Panc1 (cell line): Measurements from ENCODE around the gene SLC6A12. TPM values are rescaled to one million over a fixed set of nuclear protein-coding genes. Genes with fewer than 3 reads are reported as not detected.

Experiments used
- ATAC-seq: fragments of 200-7000 bp; cut with Tn5 transposase; 2 replicates; pipeline ENCODE4 v1.9.1; 2020; ENCODE audit warnings: mild to moderate bottlenecking, moderate library complexity
- BruUV-seq: library from RNA; stranded (reverse); fragments of 400-500 nt; replicated peaks from 2 replicates; lab custom pipeline; 2021; lab: Mats Ljungman, UMichigan
- CTCF ChIA-PET: fragments of 300-600 bp; sonication (Branson Sonifier 250); formaldehyde crosslinking; loops from one replicate; lab custom pipeline; 2022; ENCODE audit warnings: antibody characterized with exemption; lab: Charles Lee
- POLR2A ChIA-PET: fragments of 300-600 bp; sonication (Branson Sonifier 250); formaldehyde crosslinking; loops from one replicate; lab custom pipeline; 2022; ENCODE audit warnings: antibody characterized with exemption; lab: Charles Lee
- DNase-seq: peaks from one replicate; pipeline ENCODE4 v3.0.0-alpha.2; 2010; ENCODE audit warnings: low read depth, low spot score
- H3K27ac ChIP-seq: 2 replicates; pipeline ENCODE4 v1.5.1; 2011; ENCODE audit warnings: mild to moderate bottlenecking, low read length, inconsistent platforms
- H3K27me3 ChIP-seq: fragments of 200-500 bp; sonication (Bioruptor generic); 2 replicates; pipeline ENCODE4 v1.6.0; 2014; ENCODE audit warnings: low read length, inconsistent platforms; ENCODE audit not compliant: control insufficient read depth, insufficient read depth
- H3K36me3 ChIP-seq: fragments of 200-500 bp; sonication (Bioruptor generic); 2 replicates; pipeline ENCODE4 v1.5.1; 2014; ENCODE audit warnings: inconsistent platforms, mild to moderate bottlenecking, low read length, moderate library complexity; ENCODE audit not compliant: control insufficient read depth, insufficient read depth
- H3K4me1 ChIP-seq: 2 replicates; pipeline ENCODE4 v1.5.1; 2011; ENCODE audit warnings: inconsistent platforms, mild to moderate bottlenecking, low read length, moderate library complexity; ENCODE audit not compliant: control insufficient read depth, insufficient read depth
- H3K4me3 ChIP-seq, 2 experiments: 2 replicates each; pipeline ENCODE4 v1.5.1; 2011 to 2012; ENCODE audit warnings: low read depth in 2 of 2, low read length in 2 of 2, mild to moderate bottlenecking in 2 of 2, inconsistent platforms in 1 of 2, moderate library complexity in 1 of 2
- H3K9me3 ChIP-seq: fragments of 200-500 bp; sonication (Bioruptor generic); 2 replicates; pipeline ENCODE4 v1.5.1; 2014; ENCODE audit warnings: low read depth, mild to moderate bottlenecking, inconsistent platforms, low read length, moderate library complexity; ENCODE audit not compliant: control insufficient read depth, insufficient read depth
- POLR2AphosphoS5 ChIP-seq: IDR thresholded peaks from 2 replicates; pipeline ENCODE4 v1.6.1; 2012; ENCODE audit warnings: mild to moderate bottlenecking, low read depth, low read length, moderate library complexity
- REST ChIP-seq, 2 experiments: IDR thresholded peaks; 2 replicates each; pipeline ENCODE4 v1.6.1; 2011 to 2012; ENCODE audit warnings: low read depth in 2 of 2, control low read depth in 1 of 2, low read length in 1 of 2, mild to moderate bottlenecking in 1 of 2, moderate library complexity in 1 of 2; ENCODE audit not compliant: insufficient read depth in 1 of 2
- SIN3A ChIP-seq: IDR thresholded peaks from 2 replicates; pipeline ENCODE4 v1.6.1; 2012; ENCODE audit warnings: low read depth, mild to moderate bottlenecking, low read length, moderate library complexity, borderline replicate concordance; ENCODE audit not compliant: insufficient read depth
- TCF7L2 ChIP-seq: IDR thresholded peaks from 2 replicates; pipeline ENCODE4 v1.6.1; 2011; ENCODE audit warnings: mild to moderate bottlenecking, low read depth, low read length, inconsistent platforms
- in situ Hi-C: cut with HindIII; loops from 2 replicates; pipeline ENCODE4 v1.10.0; 2016; ENCODE audit warnings: low sequenced_read_pairs, low pct_unique_long_range_greater_than_20kb
- intact Hi-C: fragments of 100-400 bp; cut with micrococcal nuclease; formaldehyde crosslinking; loops from one replicate; pipeline ENCODE4 v1.10.0; 2022; ENCODE audit not compliant: unreplicated experiment
- total RNA-seq: library from RNA; stranded (reverse); gene quantifications from one replicate; pipeline ENCODE4 v1.2.1, GENCODE V29; 2021; ENCODE audit not compliant: unreplicated experiment
- TF ChIP-seq, protein P1 (sequence below): fragments of 450-650 bp; IDR thresholded peaks from 2 replicates; pipeline ENCODE4 v1.5.1; 2017; ENCODE audit warnings: mild to moderate bottlenecking

The SLC6A12 gene
- total RNA-seq, 1 experiment from 2014 or later = 1.0 TPM

DNA sequence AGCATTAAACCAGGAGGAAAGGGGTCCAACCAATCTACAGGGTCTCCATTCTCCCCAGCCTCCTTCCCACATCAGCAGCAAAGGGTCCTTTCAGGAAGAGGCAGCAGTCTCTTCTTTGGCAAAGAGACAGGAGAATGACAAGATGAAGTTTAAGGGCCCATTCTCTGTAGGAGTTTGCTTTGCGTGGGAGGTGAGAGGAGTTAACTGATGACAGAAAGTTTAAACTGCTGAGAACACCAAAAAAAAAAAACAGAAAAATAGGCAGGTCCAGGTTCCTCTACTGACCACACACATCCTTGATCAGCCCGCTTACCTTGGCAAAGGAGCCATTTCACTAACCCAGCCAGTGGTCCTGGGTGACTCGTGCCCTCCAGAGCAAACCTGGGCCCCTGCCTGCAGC, 43.0 kb upstream of the SLC6A12 start:
- ChIA-PET POLR2A (no interaction called here), CTCF (no interaction called here)
- BruUV-seq = no TSS peak
- Histone ChIP-seq H3K4me1 (no peaks in the 10 kb centered on the region), H3K27me3 (peaks cover 4% of the 10 kb centered on the region), H3K4me3 (no peak overlapping the region), H3K36me3 (no peaks in the 10 kb centered on the region), H3K9me3 (no peaks in the 10 kb centered on the region), H3K27ac (no peak overlapping the region)
- in situ Hi-C loops (no loop called here), intact Hi-C loops (no loop called here)
- TF ChIP-seq TCF7L2 (no peak), SIN3A (no peak), REST (IDR thresholded peaks at IDR 0.05; ENCODE audit: insufficient read depth in 1 of 2, low read depth in 2 of 2, low read length in 1 of 2) (no peak), POLR2AphosphoS5 (no peak)
- TF ChIP-seq, protein P1, sequence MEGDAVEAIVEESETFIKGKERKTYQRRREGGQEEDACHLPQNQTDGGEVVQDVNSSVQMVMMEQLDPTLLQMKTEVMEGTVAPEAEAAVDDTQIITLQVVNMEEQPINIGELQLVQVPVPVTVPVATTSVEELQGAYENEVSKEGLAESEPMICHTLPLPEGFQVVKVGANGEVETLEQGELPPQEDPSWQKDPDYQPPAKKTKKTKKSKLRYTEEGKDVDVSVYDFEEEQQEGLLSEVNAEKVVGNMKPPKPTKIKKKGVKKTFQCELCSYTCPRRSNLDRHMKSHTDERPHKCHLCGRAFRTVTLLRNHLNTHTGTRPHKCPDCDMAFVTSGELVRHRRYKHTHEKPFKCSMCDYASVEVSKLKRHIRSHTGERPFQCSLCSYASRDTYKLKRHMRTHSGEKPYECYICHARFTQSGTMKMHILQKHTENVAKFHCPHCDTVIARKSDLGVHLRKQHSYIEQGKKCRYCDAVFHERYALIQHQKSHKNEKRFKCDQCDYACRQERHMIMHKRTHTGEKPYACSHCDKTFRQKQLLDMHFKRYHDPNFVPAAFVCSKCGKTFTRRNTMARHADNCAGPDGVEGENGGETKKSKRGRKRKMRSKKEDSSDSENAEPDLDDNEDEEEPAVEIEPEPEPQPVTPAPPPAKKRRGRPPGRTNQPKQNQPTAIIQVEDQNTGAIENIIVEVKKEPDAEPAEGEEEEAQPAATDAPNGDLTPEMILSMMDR = no peak
- ATAC-seq (no peak), DNase-seq (no peak)

- Histone ChIP-seq H3K9me3 (no peaks in the 10 kb centered on the region), H3K4me1 (no peaks in the 10 kb centered on the region), H3K27me3 (peaks cover 4% of the 10 kb centered on the region), H3K4me3 (no peak overlapping the region), H3K27ac (no peak overlapping the region), H3K36me3 (no peaks in the 10 kb centered on the region)
- TF ChIP-seq, protein P1 = no peak
- TF ChIP-seq TCF7L2 (no peak), POLR2AphosphoS5 (no peak), SIN3A (no peak), REST (IDR thresholded peaks at IDR 0.05; ENCODE audit: insufficient read depth in 1 of 2, low read depth in 2 of 2, low read length in 1 of 2) (no peak)
- POLR2A ChIA-PET = no interaction called here
- CTCF ChIA-PET = no interaction called here
- no TSS peak for BruUV-seq
- ATAC-seq = no peak
- in situ Hi-C loops (no loop called here), intact Hi-C loops (no loop called here)
- no peak for DNase-seq
These were observed 42.3 kb upstream of the SLC6A12 start for GRCh38 chr12:256225-256624.
